GM10266 (cell line): Measurements from ENCODE around the gene ACSM4.
"Not testable (repeated sequence)": the region's sequence is repeated elsewhere in the genome, so short reads cannot be mapped to it uniquely, and the experiment has no call there.

ENCODE experiments used
- DNase-seq: peaks from one replicate; pipeline ENCODE4 v3.0.0; 2012; ENCODE audit errors: extremely low spot score
- CTCF ChIP-seq: IDR thresholded peaks from 2 replicates; pipeline ENCODE4 v1.5.1; 2012; ENCODE audit warnings: mild to moderate bottlenecking, low read depth; ENCODE audit not compliant: control insufficient read depth, insufficient read depth; ENCODE audit errors: missing control alignments

The ACSM4 gene

GRCh38 chr12:7289743-7290142 lies 14.1 kb upstream of the ACSM4 start:
- DNase-seq, result no peak
- TF ChIP-seq CTCF, result no peak

DNA sequence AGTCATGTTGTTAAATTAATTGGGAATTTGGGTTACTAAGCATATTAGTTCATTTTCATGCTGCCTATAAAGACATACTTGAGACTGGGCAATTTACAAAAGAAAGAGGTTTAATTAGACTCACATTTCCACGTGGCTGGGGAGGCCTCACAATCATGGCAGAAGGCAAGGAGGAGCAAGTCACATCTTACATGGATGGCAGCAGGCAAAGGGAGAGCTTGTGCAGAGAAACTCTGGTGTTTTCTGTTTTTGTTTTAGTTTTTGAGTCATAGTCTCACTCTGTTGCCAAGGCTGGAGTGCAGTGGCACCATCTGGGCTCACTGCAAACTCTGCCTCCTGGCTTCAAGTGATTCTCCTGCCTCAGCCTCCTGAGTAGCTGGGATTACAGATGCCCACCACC lies 13.3 kb upstream of the ACSM4 start:
- DNase-seq, result not testable (repeated sequence)

- DNase-seq, result no peak
- no peak for TF ChIP-seq CTCF
Measured at GRCh38 chr12:7292300-7292699, 11.6 kb upstream of the ACSM4 start.

GRCh38 chr12:7293670-7294069 lies 10.2 kb upstream of the ACSM4 start:
- no peak for TF ChIP-seq CTCF
- DNase-seq, result no peak

DNA sequence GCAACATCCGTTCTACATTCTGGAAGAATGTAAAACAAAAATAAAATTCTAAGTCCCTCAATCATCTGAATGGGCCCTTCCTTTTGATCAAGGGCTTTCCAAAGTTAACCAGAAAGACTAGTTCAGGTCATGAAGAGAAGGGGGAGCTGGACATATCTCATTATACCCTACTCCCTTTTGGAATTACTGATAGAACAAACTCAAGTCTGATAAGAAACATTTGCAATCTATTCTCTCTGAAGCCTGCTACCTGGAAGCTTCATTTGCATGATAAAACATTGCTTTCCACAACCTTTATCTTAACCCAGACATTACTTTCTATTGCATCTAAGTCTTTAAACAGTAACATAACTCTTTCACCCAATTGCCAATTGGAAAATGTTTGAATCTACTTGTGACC lies 8.3 kb upstream of the ACSM4 start:
- DNase-seq, result no peak
- no peak for TF ChIP-seq CTCF

DNA sequence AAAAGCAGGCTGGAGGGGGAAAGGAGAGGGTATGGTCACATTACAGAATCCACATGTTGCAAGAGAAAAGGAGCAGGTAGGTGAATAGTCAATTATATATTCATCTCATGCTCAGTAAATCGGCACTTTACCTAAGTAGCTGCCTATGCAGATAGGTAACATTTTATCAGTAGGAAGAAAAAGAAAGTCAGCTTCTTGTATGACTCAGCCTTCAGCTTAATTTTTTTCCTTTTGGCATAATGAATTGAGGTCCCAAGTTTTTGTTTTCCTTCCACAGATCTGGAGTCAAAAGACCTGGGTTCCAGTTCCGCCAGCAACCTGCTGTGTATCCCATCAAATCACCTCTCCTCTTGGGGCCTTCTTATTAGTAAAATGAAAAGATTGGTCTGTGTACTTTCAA lies 6.0 kb upstream of the ACSM4 start:
- DNase-seq, result no peak
- no peak for TF ChIP-seq CTCF

DNA sequence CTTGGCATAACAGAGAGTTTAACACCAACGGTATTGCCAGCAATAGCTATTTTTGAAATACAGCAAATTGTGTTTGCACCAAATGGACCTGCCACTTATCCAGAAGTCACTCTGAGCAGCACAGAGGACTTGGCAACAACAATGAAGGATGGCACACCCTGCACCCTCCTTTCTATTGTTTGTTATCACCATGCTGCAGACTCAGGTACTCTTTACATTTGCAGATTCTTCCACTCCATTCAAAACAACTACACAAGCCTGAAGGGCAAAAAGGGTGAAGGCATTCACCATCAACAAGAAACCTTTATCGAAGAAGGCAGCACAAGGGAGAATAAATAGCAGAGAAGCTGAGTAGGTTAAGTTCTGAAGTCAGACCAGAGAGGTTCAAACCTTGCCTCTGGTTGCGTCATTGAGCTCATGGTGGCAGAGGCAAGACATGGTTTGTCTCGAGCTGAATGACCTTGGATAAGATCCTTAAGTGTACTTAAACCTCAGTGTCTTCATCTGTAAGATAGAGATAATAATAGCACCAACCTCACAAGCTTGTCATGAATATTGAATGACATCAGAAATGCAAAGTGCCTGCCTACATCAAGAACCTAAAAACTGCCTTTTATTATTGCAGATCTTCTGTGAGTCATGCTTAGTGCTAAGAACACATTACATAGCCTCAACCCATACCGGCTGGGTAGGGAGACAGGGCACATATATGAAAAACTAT lies 1.4 kb upstream of the ACSM4 start:
- no peak for DNase-seq
- no peak for TF ChIP-seq CTCF

DNA sequence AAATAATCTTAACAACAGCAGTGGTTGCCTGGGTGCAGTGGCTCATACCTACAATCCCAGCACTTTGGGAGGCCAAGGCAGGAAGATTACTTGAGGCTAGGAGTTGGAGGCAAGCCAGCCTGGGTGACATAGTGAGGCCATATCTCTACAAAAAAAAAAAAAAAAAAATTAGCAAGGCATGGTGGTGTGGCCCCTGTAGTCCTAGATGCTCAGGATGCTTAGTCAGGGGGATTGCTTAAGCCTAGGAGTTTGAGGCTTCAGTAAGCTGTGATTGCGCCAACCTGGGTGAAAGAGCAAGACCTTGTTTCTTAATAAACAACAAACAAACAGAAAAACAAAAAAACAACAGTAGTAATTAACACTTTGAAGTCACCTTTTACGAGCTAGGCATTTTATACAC lies 642 bp upstream of the ACSM4 start:
- TF ChIP-seq CTCF, result no peak
- no peak for DNase-seq
